ENCODE results near the gene KLHL17.
"Not testable (repeated sequence)": the region's sequence is repeated elsewhere in the genome, so short reads cannot be mapped to it uniquely, and the experiment has no call there.

Gene KLHL17

GRCh38 chr1:991895-992294 lies 31.5 kb downstream of the KLHL17 start:
- TF ChIP-seq CTCF (conservative IDR thresholded peaks at IDR 0.05; ENCODE audit: control insufficient read depth, insufficient read depth, low read depth, low read length) = no peak
- no peak for DNase-seq (ENCODE audit: low read depth)
- no peak overlapping the region for H3K4me3 ChIP-seq (ENCODE audit: control insufficient read depth, low read depth, low read length)

- no peak overlapping the region for H3K4me3 ChIP-seq (ENCODE audit: control insufficient read depth, low read depth, low read length)
- no peak for TF ChIP-seq CTCF (conservative IDR thresholded peaks at IDR 0.05; ENCODE audit: control insufficient read depth, insufficient read depth, low read depth, low read length)
- no peak for DNase-seq (ENCODE audit: low read depth)
Observed at GRCh38 chr1:992362-992761, 32.0 kb downstream of the KLHL17 start.

- H3K4me3 ChIP-seq (ENCODE audit: control insufficient read depth, low read depth, low read length) = no peak overlapping the region
- no peak for DNase-seq (ENCODE audit: low read depth)
- no peak for TF ChIP-seq CTCF (conservative IDR thresholded peaks at IDR 0.05; ENCODE audit: control insufficient read depth, insufficient read depth, low read depth, low read length)
Observed at GRCh38 chr1:993379-993995, 33.1 kb downstream of the KLHL17 start.

- not testable (repeated sequence) for H3K4me3 ChIP-seq (ENCODE audit: control insufficient read depth, low read depth, low read length); DNase-seq (ENCODE audit: low read depth)
Observed at GRCh38 chr1:994546-994945, 34.2 kb downstream of the KLHL17 start.

GRCh38 chr1:995665-996633 lies 35.6 kb downstream of the KLHL17 start:
- H3K4me3 ChIP-seq (ENCODE audit: control insufficient read depth, low read depth, low read length) = no peak overlapping the region
- no peak for TF ChIP-seq CTCF (conservative IDR thresholded peaks at IDR 0.05; ENCODE audit: control insufficient read depth, insufficient read depth, low read depth, low read length)
- DNase-seq (ENCODE audit: low read depth) = no peak

- H3K4me3 ChIP-seq (ENCODE audit: control insufficient read depth, low read depth, low read length) = no peak overlapping the region
- no peak for DNase-seq (ENCODE audit: low read depth)
- TF ChIP-seq CTCF (conservative IDR thresholded peaks at IDR 0.05; ENCODE audit: control insufficient read depth, insufficient read depth, low read depth, low read length) = no peak
Observed at GRCh38 chr1:996851-997712, 36.7 kb downstream of the KLHL17 start.

GRCh38 chr1:997713-997992 lies 37.3 kb downstream of the KLHL17 start:
- no peak for TF ChIP-seq CTCF (conservative IDR thresholded peaks at IDR 0.05; ENCODE audit: control insufficient read depth, insufficient read depth, low read depth, low read length)
- H3K4me3 ChIP-seq (ENCODE audit: control insufficient read depth, low read depth, low read length) = no peak overlapping the region
- no peak for DNase-seq (ENCODE audit: low read depth)

Data from fibroblast of mammary gland (primary cell).